ENCODE measurements around the gene TCERG1L. TPM values are rescaled to one million over a fixed set of nuclear protein-coding genes. Genes with fewer than 3 reads are reported as not detected.

Gene TCERG1L
- total RNA-seq, 4 donors from 2014 or later: 0.41 TPM; not detected in 3

GRCh38 chr10:131145756-131146155 is 165.8 kb downstream of the TCERG1L start:
- TF ChIP-seq CTCF (IDR thresholded peaks at IDR 0.05): no peak
- TF ChIP-seq POLR2A (IDR thresholded peaks at IDR 0.05): no peak
- Histone ChIP-seq H3K4me1 (no peaks in the 10 kb centered on the region), H3K9me3 (no peaks in the 10 kb centered on the region), H3K36me3 (no peaks in the 10 kb centered on the region), H3K27me3 (no peaks in the 10 kb centered on the region), H3K4me3 (no peak overlapping the region), H3K27ac (no peak overlapping the region)
- DNase-seq: no peak
- intact Hi-C loops (cut with DNase I; ENCODE audit: low total_unique reads): no loop called here

- Histone ChIP-seq H3K4me1 (no peaks in the 10 kb centered on the region), H3K9me3 (no peaks in the 10 kb centered on the region), H3K27ac (no peak overlapping the region), H3K27me3 (no peaks in the 10 kb centered on the region), H3K4me3 (no peak overlapping the region), H3K36me3 (no peaks in the 10 kb centered on the region)
- TF ChIP-seq CTCF (IDR thresholded peaks at IDR 0.05) (no peak), POLR2A (IDR thresholded peaks at IDR 0.05) (no peak)
- no peak for DNase-seq
- intact Hi-C loops (cut with DNase I; ENCODE audit: low total_unique reads): no loop called here
These were observed 166.7 kb downstream of the TCERG1L start for GRCh38 chr10:131144711-131145375.

- intact Hi-C loops (cut with DNase I; ENCODE audit: low total_unique reads): no loop called here
- TF ChIP-seq CTCF (IDR thresholded peaks at IDR 0.05) (no peak), POLR2A (IDR thresholded peaks at IDR 0.05) (no peak)
- Histone ChIP-seq H3K36me3 (no peaks in the 10 kb centered on the region), H3K4me3 (no peak overlapping the region), H3K27ac (no peak overlapping the region), H3K27me3 (no peaks in the 10 kb centered on the region), H3K4me1 (no peaks in the 10 kb centered on the region), H3K9me3 (no peaks in the 10 kb centered on the region)
- no peak for DNase-seq
These were observed 167.3 kb downstream of the TCERG1L start for GRCh38 chr10:131144196-131144595.

- Histone ChIP-seq H3K36me3 (no peaks in the 10 kb centered on the region), H3K9me3 (no peaks in the 10 kb centered on the region), H3K4me3 (no peak overlapping the region), H3K27ac (no peak overlapping the region), H3K27me3 (no peaks in the 10 kb centered on the region), H3K4me1 (no peaks in the 10 kb centered on the region)
- no peak for DNase-seq
- TF ChIP-seq CTCF (IDR thresholded peaks at IDR 0.05) (no peak), POLR2A (IDR thresholded peaks at IDR 0.05) (no peak)
- intact Hi-C loops (cut with DNase I; ENCODE audit: low total_unique reads): no loop called here
These were observed 167.9 kb downstream of the TCERG1L start for GRCh38 chr10:131143425-131144165.
